ENCODE results near the gene CBX4.

Gene CBX4

GRCh38 chr17:79862238-79862637, 23.0 kb upstream of the CBX4 start:
- CTCF ChIA-PET = interaction anchor here (1.1 to 1.6 kb wide), 2 partner anchors 11 to 18 kb away, joined by 4 read pairs; no protein-coding TSS in a partner anchor
- H3K4me3 ChIP-seq (ENCODE audit: low read depth, low read length) = no peak overlapping the region
- no peak for DNase-seq (ENCODE audit: low read depth, low spot score)
- POLR2A ChIA-PET = no interaction called here
- TF ChIP-seq CTCF (IDR thresholded peaks at IDR 0.05; ENCODE audit: insufficient read depth, low read length, missing control alignments) = no peak

DNA sequence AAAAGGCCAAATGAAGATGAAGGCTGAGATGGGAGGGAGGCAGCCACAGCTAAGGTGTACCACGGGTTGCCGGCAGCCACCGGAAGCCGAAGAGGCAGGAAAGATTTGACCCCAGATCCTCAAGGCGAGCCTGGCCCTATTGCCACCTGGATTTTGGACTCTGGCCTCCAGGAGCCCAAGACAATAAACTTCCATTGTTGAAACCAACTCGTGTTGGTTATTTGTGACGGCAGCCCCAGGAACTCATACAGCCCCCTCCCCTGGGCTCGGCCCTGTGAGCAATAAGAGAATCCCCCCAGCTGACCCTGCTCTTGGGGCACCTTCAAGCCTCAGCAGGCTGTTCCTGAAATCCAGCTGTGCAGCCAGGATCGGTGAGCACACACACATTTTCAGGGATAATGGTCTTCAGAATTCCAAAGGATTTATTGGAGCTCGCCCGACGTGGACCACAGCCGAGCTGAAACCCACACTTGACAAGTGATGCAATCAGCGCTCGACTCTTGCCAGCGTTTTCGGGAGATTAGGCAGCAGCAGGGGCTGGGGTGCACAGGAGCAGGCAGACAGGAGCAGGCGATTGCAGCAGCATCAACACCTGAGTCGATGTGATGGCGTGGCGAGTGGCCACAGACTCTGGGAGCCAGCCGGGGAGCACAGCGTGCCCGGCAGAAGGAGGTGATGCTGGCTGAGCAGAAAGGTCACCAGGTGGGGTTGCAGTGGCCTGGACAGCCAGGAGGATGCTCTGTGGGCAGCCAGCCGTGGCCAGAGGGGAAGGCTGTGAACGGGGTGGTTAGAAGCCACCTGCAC, 22.4 kb upstream of the CBX4 start:
- ChIA-PET POLR2A (interaction anchor here (0.7 kb wide), 1 partner anchor 22 kb away, joined by 3 read pairs; the partner anchor contains the start of gene CBX4), CTCF (interaction anchor here (1.1 to 1.6 kb wide), 2 partner anchors 12 to 17 kb away, joined by 4 read pairs; no protein-coding TSS in a partner anchor)
- H3K4me3 ChIP-seq (ENCODE audit: low read depth, low read length) = no peak overlapping the region
- no peak for TF ChIP-seq CTCF (IDR thresholded peaks at IDR 0.05; ENCODE audit: insufficient read depth, low read length, missing control alignments)
- DNase-seq (ENCODE audit: low read depth, low spot score) = no peak

DNA sequence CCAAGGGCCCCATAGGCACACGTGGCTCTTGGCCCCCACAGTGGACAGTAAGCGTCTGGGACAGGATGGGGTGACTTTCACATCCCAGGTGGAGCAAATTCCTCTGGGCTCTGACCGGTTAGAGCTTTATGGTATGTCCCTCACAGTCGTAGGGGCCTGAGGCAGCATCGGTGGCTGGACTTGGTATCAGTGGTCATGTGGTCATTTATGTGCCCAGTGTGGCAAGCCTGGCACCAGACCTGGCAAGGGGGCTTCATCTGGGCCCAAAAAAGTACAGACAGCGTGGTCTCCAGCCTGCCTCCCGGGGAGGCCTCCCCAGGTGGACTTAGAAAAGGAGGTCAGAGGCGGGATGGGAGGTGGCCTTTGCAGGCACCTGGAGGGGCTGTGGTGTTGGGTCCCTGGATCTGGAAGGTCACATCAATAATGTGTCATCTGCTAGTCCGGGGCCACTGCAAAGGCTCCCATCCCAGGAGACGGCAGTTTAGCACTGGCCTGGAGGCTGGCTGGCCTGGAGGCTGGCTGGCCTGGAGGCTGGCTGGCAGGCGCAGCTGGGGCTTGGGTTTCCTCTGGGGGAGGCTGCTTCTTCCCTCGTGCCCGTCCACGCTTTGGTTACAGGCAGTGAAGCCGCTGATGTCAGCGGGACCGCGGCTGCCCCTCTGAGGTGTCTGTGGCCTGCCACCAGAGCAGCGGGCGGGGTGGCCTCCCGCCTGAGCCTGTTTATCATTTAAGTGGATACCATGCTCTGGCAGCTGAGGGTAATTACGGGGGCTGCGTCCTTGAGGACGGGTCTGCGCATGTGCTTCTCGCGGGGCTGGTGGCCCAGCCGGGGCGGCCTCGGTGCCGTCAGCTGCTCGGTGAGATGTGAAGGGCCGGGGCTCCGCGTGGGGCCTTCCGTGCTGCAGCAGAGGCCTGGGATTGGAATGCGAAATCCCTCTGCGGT, 20.7 kb upstream of the CBX4 start:
- CTCF ChIA-PET = interaction anchor here (0.6 to 1.4 kb wide), 3 partner anchors 16 to 20 kb away, joined by 3 to 4 read pairs (median 3); no protein-coding TSS in a partner anchor
- DNase-seq (ENCODE audit: low read depth, low spot score) = no peak
- no peak for TF ChIP-seq CTCF (IDR thresholded peaks at IDR 0.05; ENCODE audit: insufficient read depth, low read length, missing control alignments)
- no peak overlapping the region for H3K4me3 ChIP-seq (ENCODE audit: low read depth, low read length)
- POLR2A ChIA-PET = no interaction called here

DNA sequence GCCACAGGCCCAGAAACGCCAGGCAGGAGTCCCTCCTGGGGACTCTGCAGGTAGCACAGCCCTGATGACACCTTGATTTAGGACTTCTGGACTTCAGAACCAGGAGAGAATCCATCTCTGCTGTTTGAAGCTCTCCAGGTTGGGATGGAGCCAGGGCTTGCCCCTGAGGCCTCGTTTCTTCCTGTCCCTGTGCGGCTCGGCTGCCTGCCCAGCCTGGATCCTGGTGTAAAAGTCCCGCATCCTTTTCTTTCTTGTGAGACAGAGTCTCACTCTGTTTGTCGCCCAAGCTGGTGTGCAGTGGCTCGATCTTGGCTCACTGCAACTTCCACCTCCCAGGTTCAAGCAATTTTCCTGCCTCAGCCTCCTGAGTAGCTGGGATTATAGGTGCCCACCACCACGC, 17.9 kb upstream of the CBX4 start:
- TF ChIP-seq CTCF (IDR thresholded peaks at IDR 0.05; ENCODE audit: insufficient read depth, low read length, missing control alignments) = no peak
- POLR2A ChIA-PET = no interaction called here
- DNase-seq (ENCODE audit: low read depth, low spot score) = no peak
- H3K4me3 ChIP-seq (ENCODE audit: low read depth, low read length) = no peak overlapping the region
- CTCF ChIA-PET = interaction anchor here (2.8 kb wide), 1 partner anchor 12 kb away, joined by 13 read pairs; no protein-coding TSS in a partner anchor

- ChIA-PET POLR2A (no interaction called here), CTCF (interaction anchor here (0.8 to 2.8 kb wide), 3 partner anchors 11 to 15 kb away, joined by 3 to 13 read pairs (median 3); no protein-coding TSS in a partner anchor)
These were observed 16.3 kb upstream of the CBX4 start for GRCh38 chr17:79855331-79856124.

More at GRCh38 chr17:79855331-79856124, 16.3 kb upstream of the CBX4 start:
- DNase-seq (ENCODE audit: low read depth, low spot score) = no peak
- TF ChIP-seq CTCF (IDR thresholded peaks at IDR 0.05; ENCODE audit: insufficient read depth, low read length, missing control alignments) = no peak
- H3K4me3 ChIP-seq (ENCODE audit: low read depth, low read length) = no peak overlapping the region

All from AG04449 (cell line).